ENCODE data around the gene PTBP3.

DNA sequence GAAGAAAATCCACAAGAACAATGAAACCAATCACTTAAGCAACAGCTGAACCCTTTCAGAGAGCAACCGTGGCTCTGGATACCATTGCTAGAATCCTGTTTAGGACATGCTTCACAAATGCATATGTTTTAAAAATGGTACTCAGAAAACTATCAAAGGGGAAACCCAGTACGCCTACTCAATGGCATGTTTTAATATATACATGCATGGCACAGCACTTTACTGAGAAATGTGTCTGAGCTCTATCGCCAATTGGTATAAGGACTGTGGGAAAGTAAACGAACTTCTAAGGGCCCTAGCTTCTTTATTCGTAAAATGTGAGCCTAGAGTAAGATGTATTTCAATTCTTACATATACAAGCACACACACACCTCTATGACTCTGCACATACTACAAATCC is 72.3 kb downstream of the PTBP3 start:
- TF ChIP-seq POLR2A (IDR thresholded peaks at IDR 0.05; ENCODE audit: low read length) (no peak), GATA1 (IDR thresholded peaks at IDR 0.05; ENCODE audit: low read depth, low read length) (no peak)

Data from erythroblast (primary cell).